ENCODE results near the gene TRAF4.

Gene TRAF4

DNA sequence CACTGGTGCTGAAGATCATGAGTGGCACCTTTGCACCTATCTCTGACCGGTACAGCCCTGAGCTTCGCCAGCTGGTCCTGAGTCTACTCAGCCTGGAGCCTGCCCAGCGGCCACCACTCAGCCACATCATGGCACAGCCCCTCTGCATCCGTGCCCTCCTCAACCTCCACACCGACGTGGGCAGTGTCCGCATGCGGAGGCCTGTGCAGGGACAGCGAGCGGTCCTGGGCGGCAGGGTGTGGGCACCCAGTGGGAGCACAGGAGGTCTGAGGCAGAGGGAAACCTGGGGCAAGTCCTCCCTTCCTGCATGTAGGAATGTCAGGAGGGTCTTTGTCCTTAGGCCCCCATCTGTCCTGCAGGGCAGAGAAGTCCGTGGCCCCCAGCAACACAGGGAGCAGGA, 6.5 kb upstream of the TRAF4 start:
- TF ChIP-seq, protein P1, sequence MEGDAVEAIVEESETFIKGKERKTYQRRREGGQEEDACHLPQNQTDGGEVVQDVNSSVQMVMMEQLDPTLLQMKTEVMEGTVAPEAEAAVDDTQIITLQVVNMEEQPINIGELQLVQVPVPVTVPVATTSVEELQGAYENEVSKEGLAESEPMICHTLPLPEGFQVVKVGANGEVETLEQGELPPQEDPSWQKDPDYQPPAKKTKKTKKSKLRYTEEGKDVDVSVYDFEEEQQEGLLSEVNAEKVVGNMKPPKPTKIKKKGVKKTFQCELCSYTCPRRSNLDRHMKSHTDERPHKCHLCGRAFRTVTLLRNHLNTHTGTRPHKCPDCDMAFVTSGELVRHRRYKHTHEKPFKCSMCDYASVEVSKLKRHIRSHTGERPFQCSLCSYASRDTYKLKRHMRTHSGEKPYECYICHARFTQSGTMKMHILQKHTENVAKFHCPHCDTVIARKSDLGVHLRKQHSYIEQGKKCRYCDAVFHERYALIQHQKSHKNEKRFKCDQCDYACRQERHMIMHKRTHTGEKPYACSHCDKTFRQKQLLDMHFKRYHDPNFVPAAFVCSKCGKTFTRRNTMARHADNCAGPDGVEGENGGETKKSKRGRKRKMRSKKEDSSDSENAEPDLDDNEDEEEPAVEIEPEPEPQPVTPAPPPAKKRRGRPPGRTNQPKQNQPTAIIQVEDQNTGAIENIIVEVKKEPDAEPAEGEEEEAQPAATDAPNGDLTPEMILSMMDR (conservative IDR thresholded peaks at IDR 0.05; ENCODE audit: low read length): no peak
- H3K4me3 ChIP-seq (ENCODE audit: low read length): no peak overlapping the region

DNA sequence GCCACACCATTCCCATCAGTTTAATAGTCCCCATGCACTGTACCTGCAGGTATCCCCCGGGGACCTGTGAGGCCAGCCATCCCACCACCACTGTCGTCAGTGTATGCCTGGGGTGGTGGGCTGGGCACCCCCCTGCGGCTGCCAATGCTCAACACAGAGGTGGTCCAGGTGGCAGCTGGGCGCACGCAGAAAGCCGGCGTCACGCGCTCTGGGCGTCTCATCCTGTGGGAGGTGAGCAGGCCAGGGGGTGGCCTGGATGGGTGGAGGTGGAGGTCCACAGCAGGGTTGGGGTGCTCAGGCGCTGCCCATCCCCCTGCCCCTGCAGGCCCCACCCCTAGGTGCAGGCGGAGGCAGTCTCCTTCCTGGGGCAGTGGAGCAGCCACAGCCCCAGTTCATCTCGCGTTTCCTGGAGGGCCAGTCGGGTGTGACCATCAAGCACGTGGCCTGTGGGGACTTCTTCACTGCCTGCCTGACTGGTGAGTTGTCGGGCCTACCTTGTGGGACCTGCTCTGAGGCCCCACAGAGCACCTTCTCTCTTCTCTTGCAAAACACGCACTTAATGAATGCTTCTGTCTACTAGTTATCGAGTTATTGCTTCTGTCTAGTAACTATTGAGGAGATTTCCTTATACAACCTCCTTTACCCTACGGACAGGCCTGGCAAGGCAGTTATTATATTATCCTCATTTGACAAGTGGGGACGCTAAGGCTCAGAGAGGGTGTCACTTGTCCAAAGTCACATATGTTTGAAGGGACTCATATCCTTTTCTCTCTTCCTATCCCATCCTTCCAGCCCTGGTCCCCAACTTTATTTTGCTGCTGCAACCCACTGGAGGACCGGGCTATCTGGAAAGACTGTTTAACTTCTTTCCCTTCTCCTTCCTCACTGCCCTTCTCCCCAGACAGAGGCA, 5.8 kb upstream of the TRAF4 start:
- DNase-seq (ENCODE audit: low read depth): no peak
- TF ChIP-seq, protein P1 (conservative IDR thresholded peaks at IDR 0.05; ENCODE audit: low read length): no peak
- H3K4me3 ChIP-seq (ENCODE audit: low read length): no peak overlapping the region

More for the DNA sequence above, 6.5 kb upstream of the TRAF4 start:
- DNase-seq (ENCODE audit: low read depth): no peak

DNA sequence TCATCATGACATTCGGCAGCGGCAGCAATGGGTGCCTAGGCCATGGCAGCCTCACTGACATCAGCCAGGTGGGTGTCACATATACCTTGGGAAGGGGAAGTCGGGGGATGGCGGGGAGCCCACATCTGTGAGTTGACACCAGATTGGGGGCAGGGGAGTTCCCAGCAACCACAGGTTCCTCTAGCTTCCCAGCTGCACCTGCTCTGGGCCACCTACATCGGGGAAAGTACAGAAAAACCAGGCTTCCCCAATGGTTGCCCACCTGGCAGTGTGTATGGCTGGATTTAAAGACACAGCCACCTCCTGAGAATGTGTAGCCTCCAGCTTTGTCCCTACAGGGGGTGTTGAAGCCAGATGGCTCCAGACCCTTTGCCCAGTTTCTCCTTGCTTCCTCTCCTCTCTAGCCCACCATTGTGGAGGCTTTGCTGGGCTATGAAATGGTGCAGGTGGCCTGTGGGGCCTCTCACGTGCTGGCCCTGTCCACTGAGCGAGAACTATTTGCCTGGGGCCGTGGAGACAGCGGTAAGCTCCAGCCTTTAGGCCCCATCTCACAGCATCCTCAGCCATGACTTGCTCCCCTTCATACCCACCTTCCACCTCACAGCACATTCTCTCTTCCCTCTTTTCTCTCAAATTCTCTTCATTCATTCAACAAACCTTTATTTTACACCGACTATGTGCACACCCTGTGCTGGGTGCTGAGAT, 5.0 kb upstream of the TRAF4 start:
- DNase-seq (ENCODE audit: low read depth): no peak
- TF ChIP-seq, protein P1 (conservative IDR thresholded peaks at IDR 0.05; ENCODE audit: low read length): no peak
- no peak overlapping the region for H3K4me3 ChIP-seq (ENCODE audit: low read length)

DNA sequence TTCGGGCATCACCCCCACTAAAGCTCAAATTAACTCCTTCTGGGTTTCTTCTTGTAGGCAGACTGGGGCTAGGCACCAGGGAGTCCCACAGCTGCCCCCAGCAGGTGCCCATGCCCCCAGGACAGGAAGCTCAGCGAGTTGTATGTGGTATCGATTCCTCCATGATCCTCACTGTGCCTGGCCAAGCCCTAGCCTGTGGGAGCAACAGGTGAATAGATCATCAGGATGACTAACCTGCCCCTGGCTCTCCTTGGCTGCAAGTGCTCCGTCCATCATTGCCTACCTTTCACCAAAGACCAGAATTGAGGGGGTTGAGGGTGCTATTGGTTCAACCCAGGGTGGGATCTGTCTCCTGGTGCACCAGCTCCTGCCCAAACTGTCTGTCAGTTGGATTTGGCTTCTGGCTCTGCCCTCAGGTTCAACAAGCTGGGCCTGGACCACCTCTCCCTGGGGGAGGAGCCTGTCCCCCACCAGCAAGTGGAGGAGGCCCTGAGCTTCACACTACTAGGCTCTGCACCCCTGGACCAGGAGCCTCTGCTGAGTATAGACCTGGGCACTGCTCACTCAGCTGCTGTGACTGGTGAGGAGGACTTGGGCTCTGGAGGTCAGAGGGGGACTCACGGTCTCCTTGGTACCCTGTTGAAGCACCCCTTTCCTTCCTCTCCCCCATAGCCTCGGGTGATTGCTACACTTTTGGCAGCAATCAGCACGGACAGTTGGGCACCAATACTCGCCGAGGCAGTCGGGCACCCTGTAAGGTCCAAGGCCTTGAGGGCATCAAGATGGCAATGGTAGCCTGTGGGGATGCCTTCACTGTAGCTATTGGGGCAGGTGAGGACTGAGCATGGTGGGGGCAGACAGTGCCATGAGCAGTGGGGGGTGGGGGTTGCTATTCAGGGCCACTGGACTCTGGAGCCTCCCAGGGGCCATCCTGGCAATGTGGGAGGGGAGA, 3.1 kb upstream of the TRAF4 start:
- no peak overlapping the region for H3K4me3 ChIP-seq (ENCODE audit: low read length)
- TF ChIP-seq, protein P1 (conservative IDR thresholded peaks at IDR 0.05; ENCODE audit: low read length): no peak
- DNase-seq (ENCODE audit: low read depth): no peak

DNA sequence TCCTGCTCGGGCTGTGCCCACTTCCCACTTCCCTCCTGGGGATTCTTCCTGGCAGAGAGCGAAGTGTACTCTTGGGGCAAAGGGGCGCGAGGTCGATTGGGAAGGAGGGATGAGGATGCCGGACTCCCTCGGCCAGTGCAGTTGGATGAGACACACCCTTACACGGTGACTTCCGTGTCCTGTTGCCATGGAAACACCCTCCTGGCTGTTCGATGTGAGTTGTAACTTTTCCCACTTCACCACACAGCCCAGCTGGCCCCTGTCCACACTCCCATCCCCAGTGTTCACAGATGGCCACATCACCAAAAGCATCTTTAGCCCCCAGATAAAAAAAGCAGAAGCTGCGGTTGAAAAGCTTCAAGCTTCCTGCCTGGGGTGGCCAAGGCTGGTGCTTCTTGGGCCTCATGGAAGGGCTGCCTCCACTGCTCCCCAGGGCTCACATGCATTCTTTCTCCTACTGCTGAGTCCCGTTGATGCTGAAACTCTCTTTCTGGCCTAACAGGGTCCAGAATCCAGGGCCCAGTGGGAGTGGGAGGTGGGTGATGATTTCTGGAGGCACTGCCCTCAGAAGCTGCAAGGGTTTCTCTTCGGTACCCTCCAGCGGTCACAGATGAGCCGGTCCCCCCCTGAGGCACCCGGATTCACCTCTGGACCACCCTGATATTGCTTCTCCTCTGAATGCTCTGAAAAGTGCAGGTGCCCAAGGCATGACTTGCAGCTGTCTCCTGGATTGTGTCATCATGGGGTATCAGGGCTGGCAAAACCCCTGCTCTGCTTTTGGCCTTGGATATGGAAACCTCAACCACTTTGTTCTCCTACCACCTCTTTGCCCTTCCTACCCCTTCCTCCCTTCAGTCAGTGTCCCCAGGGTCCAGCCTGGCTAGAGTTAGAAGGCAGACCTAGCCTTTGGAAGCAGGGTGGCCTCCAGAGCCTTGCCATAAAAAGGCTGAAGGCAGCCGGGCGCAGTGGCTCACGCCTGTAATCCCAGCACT, 2.2 kb upstream of the TRAF4 start:
- TF ChIP-seq, protein P1 (conservative IDR thresholded peaks at IDR 0.05; ENCODE audit: low read length): no peak
- no peak for DNase-seq (ENCODE audit: low read depth)
- no peak overlapping the region for H3K4me3 ChIP-seq (ENCODE audit: low read length)

All from AG10803 (cell line).